Body of pancreas (tissue), 4 donors: ENCODE results near the gene TMPO. TPM values are rescaled to one million over a fixed set of nuclear protein-coding genes. Genes with fewer than 3 reads are reported as not detected.
"Not testable (repeated sequence)": the region's sequence is repeated elsewhere in the genome, so short reads cannot be mapped to it uniquely, and the experiment has no call there.

Experiments
- ATAC-seq: fragments of 150-250 bp; one replicate; pipeline ENCODE4 v1.9.1; 2016
- DNase-seq, 4 donors: peaks; one replicate each; pipeline ENCODE4 v3.0.0-alpha.2; 2019
- H3K27ac ChIP-seq, 4 donors: fragments of 200-600 bp; sonication (generic); 1 replicate in 3 of 4; 2 replicates in 1 of 4; pipeline versions ENCODE4 v1.5.1 to v1.6.1; 2016 to 2019; ENCODE audit warnings: mild to moderate bottlenecking in 1 of 4, mixed read lengths in 1 of 4, moderate library complexity in 1 of 4
- H3K27me3 ChIP-seq, 2 donors: fragments of 200-600 bp; sonication (generic); one replicate each; pipeline ENCODE4 v1.6.0; 2016; ENCODE audit warnings: mild to moderate bottlenecking in 1 of 2
- H3K36me3 ChIP-seq, 2 donors: fragments of 200-600 bp; sonication (generic); replicated peaks in 1 of 2; 2 replicates each; pipeline ENCODE4 v1.5.1; 2016; ENCODE audit warnings: low read depth in 2 of 2; ENCODE audit not compliant: insufficient read depth in 1 of 2
- H3K4me1 ChIP-seq: fragments of 200-600 bp; sonication (generic); one replicate; pipeline ENCODE4 v1.6.0; 2016
- H3K4me3 ChIP-seq, 2 donors: fragments of 200-600 bp; sonication (generic); 1 replicate in 1 of 2; 2 replicates in 1 of 2; pipeline ENCODE4 v1.5.1; 2016 to 2019
- H3K9me3 ChIP-seq, 3 donors: fragments of 200-600 bp; sonication (generic); 1 replicate in 2 of 3; 2 replicates in 1 of 3; pipeline ENCODE4 v1.5.1; 2016
- POLR2A ChIP-seq, 3 donors: fragments of 450-650 bp; IDR thresholded peaks; one replicate each; pipeline ENCODE4 v1.6.1; 2016; ENCODE audit warnings: antibody characterized with exemption in 3 of 3, mild to moderate bottlenecking in 2 of 3
- WGBS, 2 donors: methylation state at CpG; one replicate each; pipeline ENCODE4 v1.1.5; 2017; 5-methylcytosine and 5-hydroxymethylcytosine counted together
- intact Hi-C: fragments of 100-400 bp; cut with DNase I; formaldehyde crosslinking; loops from one replicate; pipeline ENCODE4 v1.15.1; 2023
- total RNA-seq, 2 donors: library from RNA; depleted of rRNA; stranded (reverse); fragments of >200 nt; gene quantifications; one replicate each; pipeline ENCODE4 v1.1.0, GENCODE V29; 2016
- TF ChIP-seq, protein P1 (sequence below), 7 experiments: fragments of 450-650 bp in 4 of 7; fragments of 200-600 bp in 3 of 7; sonication (generic) in 3 of 7; IDR thresholded peaks; one replicate each; pipeline ENCODE4 v1.5.1; 2016 to 2019; ENCODE audit warnings: antibody characterized with exemption in 7 of 7

TMPO gene
- total RNA-seq, 2 donors from 2014 or later = 84.7 to 94.9 TPM

DNA sequence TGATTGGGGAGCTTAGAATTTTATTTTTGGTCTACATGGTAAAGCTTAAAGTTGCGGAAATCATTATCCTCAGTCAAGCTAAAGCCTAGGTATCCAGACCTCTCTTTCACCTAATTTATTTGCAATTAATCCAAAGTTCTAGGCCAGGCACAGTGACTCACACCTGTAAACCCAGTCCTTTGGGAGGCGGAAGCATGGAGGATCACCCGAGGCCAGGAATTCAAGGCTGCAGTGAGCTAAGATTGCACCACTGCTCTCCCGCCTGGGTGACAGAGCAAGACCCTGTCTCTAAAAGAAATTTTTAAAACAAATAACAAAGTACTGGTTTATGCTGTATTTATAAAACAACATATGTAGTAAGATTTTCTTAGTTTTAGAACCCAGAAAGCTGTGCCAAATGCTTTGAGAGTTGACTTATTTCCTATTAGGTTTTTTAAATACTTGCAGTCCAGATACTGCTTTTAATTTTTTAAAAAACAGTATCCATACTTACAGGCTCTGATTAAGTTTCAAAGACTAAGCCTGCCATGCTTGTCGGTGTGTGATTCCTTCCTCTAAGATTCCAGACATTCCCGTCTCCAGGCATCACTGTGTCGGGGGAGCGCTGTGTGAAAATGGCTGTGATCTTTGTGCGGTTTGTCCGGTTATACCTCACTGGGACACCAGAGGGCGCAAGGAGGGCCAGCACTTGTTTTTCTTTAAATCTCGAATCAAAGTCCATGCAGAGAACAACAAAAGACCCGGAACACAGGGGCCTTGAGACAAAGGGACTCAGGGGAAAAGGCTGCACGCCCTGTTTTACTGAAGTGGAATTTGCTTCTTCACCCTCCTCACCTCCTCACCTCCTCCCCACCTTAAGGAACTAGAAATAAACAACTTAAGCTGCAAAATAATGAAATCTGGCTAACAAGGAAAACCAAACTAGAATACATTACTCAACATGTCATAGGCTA lies 24.6 kb upstream of the TMPO start:
- peak overlapping the region; percentile 79 to 87 (median 84) for H3K27ac ChIP-seq
- H3K27me3 ChIP-seq = no peaks in the 10 kb centered on the region
- TF ChIP-seq, protein P1, sequence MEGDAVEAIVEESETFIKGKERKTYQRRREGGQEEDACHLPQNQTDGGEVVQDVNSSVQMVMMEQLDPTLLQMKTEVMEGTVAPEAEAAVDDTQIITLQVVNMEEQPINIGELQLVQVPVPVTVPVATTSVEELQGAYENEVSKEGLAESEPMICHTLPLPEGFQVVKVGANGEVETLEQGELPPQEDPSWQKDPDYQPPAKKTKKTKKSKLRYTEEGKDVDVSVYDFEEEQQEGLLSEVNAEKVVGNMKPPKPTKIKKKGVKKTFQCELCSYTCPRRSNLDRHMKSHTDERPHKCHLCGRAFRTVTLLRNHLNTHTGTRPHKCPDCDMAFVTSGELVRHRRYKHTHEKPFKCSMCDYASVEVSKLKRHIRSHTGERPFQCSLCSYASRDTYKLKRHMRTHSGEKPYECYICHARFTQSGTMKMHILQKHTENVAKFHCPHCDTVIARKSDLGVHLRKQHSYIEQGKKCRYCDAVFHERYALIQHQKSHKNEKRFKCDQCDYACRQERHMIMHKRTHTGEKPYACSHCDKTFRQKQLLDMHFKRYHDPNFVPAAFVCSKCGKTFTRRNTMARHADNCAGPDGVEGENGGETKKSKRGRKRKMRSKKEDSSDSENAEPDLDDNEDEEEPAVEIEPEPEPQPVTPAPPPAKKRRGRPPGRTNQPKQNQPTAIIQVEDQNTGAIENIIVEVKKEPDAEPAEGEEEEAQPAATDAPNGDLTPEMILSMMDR (IDR thresholded peaks at IDR 0.05) = peak; percentile 71 to 97 (median 94)
- TF ChIP-seq POLR2A (IDR thresholded peaks at IDR 0.05) = peak in 2 of 3 donors; percentile 39 to 53
- intact Hi-C loops = no loop called here
- DNase-seq = peak; percentile 87 to 92 (median 91)
- no peaks in the 10 kb centered on the region for H3K36me3 ChIP-seq
- ATAC-seq = peak; percentile 94
- no peak overlapping the region for H3K4me3 ChIP-seq
- 15% methylated on average over 14 of the region's 14 CpGs for WGBS, 2 donors
- H3K4me1 ChIP-seq = peaks cover 39% of the 10 kb centered on the region
- H3K9me3 ChIP-seq = no peaks in the 10 kb centered on the region

DNA sequence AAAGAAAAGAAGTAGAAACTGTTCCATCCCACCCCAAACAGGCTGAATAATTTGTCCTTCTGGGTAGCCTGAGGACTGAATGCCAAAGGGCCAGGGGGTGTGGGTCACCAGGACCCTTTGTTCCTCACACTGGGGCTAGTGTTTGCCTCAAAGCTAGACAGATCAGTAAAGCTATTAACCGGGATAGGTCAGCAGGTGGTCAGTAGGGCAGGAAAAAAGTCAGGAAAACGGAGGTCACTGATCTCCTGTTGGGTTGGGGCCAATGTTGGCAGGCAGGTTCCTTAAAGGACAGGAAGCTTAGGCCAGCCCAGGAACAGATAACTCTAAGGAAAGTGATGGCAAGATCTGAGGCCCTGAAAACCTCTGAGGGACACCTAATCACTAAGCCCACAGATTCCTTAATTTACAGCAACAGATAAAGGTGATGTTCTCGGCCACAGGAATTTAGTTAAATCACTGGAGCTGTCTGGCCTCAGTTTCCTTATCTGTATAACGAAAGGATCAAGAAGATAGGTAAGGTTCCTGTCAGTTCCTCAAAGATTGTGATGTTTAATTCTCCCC lies 22.7 kb upstream of the TMPO start:
- no peak for ATAC-seq
- TF ChIP-seq POLR2A (IDR thresholded peaks at IDR 0.05) = no peak
- TF ChIP-seq, protein P1 (IDR thresholded peaks at IDR 0.05) = no peak
- Histone ChIP-seq H3K36me3 (no peaks in the 10 kb centered on the region), H3K27ac (peak overlapping the region in 1 of 4 donors; percentile 32), H3K9me3 (no peaks in the 10 kb centered on the region), H3K27me3 (no peaks in the 10 kb centered on the region), H3K4me1 (peaks cover 39% of the 10 kb centered on the region), H3K4me3 (no peak overlapping the region)
- DNase-seq = peak in 2 of 4 donors; percentile 41 to 50
- WGBS, 2 donors = 50 to 53% methylated on average over 4 of the region's 4 CpGs
- intact Hi-C loops = no loop called here

DNA sequence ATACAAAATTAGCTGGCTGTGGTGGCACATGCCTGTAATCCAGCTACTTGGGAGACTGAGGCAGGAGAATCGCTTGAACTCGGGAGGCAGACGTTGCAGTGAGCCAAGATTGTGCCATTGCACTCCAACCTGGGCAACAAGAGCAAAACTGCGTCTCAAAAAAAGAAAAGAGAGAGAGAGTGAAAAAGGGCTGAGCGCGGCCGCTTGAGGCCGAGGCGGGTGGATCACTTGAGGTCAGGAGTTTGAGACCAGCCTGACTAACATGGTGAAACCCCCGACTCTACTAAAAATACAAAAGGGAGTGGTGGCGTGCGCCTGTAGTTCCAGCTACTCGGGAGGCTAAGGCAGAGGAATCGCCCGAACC lies 14.1 kb upstream of the TMPO start:
- H3K27me3 ChIP-seq, H3K36me3 ChIP-seq, DNase-seq, intact Hi-C loops, ATAC-seq, H3K9me3 ChIP-seq, H3K4me3 ChIP-seq: not testable (repeated sequence)
- H3K4me1 ChIP-seq = peaks cover 43% of the 10 kb centered on the region
- H3K27ac ChIP-seq = peak overlapping the region; percentile 82 to 95 (median 86)
- WGBS, 2 donors = 94% methylated on average over 15 of the region's 15 CpGs

DNA sequence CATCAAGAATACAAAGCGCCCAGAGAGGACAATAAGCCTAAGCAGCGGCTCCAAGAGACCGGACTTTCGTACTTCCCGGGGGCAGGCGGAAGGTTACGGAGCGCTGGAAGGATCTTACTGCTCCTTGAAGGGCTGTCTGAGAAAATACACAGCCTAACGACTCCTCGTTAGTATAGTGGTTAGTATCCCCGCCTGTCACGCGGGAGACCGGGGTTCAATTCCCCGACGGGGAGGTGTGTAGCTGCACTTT lies 12.1 kb upstream of the TMPO start:
- intact Hi-C loops = no loop called here
- no peak for TF ChIP-seq POLR2A (IDR thresholded peaks at IDR 0.05)
- TF ChIP-seq, protein P1 (IDR thresholded peaks at IDR 0.05) = no peak
- Histone ChIP-seq H3K4me3 (peak overlapping the region in 1 of 2 donors; percentile 38), H3K4me1 (peaks cover 43% of the 10 kb centered on the region), H3K27me3 (no peaks in the 10 kb centered on the region), H3K36me3 (no peaks in the 10 kb centered on the region), H3K9me3 (no peaks in the 10 kb centered on the region), H3K27ac (peak overlapping the region; percentile 70 to 98 (median 92))
- DNase-seq (peak; percentile 90 to 95 (median 94)), ATAC-seq (peak; percentile 78)
- WGBS, 2 donors = 0 to 1% methylated on average over 16 of the region's 16 CpGs

DNA sequence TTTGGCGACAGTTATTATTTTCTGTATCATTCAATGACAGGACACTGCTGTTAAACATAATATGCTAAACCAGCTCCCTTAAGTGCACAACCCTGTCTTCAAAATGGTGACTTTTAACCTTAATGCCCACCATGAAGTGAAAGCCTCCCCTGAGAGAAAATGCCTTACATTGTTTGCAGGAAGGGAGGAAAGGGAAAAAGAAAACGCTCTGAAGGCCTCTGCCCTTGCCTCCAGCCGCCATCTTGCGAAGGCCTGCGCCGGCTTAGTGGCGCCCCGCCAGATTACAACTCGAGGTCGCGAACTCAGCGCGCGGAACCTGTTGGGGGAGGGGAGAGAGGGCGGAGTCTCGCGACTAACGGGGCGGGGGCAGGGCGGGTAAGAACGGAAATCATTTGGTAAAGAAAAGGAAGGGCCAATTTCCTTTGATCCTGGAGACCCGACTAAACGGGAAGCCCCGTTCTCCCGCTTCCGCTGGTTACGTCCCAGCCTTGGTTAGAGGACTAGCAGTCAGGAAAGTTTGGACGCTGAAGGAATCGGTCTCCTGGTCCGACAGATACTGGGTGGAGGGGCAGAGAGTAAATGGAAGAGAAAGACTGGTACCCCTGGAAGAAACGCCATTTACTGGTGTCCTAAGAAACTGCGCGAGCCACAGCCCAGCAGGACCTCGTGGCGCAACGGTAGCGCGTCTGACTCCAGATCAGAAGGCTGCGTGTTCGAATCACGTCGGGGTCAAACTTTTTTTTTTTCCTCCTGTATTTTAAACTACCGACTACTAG lies 11.6 kb upstream of the TMPO start:
- intact Hi-C loops = no loop called here
- Histone ChIP-seq H3K9me3 (no peaks in the 10 kb centered on the region), H3K27me3 (no peaks in the 10 kb centered on the region), H3K27ac (peak overlapping the region; percentile 70 to 98 (median 92)), H3K4me1 (peaks cover 38% of the 10 kb centered on the region), H3K4me3 (peak overlapping the region in 1 of 2 donors; percentile 38), H3K36me3 (no peaks in the 10 kb centered on the region)
- TF ChIP-seq, protein P1 (IDR thresholded peaks at IDR 0.05) = no peak
- TF ChIP-seq POLR2A (IDR thresholded peaks at IDR 0.05) = peak in 2 of 3 donors; percentile 68 to 70
- WGBS, 2 donors = 0 to 1% methylated on average over 43 of the region's 43 CpGs
- ATAC-seq (peak; percentile 82), DNase-seq (peak; percentile 95 to 96 (median 96))
